ENCODE measurements around the gene ATF7.

Gene ATF7

DNA sequence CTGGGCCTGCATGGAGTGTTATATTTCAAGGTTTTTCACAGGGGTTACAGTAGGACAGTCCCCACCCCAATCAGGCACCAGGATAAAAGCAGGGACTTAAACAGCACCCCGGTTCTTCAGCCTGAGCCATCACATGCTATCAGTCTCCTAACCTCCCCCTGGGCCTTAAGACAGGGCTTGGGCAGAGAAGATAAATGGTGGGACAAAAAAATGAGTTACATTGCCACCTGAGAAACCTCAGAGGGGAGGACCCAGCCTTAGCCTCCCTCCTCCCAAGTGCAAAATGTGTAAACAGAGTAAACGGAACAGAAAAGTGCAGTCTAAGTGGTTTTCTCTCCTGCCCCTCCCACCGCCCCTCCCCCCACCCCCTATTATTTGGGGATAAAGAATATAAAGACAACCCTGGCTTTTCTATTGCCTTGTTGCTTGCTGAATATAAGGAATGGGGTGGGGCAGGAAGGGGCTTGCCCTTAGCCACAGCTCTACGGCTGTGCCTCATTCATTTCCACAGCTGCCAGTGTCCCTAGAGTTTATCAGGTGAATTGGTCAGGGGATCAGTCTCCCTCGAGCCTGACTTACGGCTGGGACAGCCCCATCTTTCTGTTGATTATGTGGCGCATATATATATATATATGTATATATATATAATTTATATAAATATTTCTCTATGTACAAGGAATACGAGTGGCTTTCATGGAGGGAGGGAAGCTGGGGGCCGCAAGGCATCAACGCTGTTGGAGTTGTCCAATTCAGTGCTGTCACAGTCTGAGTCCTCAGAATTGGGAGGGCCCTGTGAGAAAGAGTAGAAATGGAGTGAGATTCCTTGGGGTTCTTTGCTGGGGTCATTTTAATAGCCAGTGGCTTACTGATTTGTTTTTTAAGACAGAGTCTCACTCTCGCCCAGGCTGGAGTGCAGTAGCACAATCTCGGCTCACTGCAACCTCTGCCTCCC lies 145.4 kb downstream of the ATF7 start:
- no peak for DNase-seq

DNA sequence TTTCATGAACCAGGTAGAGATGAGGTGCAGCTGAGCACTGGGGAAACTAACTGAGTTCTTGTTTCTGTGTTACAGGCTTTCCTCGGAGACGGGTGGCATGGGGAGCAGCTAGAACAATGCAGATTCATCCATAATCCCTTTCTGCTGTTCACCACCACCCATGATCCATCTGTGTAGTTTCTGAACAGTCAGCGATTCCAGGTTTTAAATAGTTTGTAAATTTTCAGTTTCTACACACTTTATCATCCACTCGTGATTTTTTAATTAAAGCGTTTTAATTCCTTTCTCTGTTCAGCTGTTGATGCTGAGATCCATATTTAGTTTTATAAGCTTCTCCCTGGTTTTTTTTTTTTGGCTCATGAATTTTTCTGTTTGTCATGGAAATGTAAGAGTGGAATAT lies 146.9 kb downstream of the ATF7 start:
- DNase-seq = no peak

DNA sequence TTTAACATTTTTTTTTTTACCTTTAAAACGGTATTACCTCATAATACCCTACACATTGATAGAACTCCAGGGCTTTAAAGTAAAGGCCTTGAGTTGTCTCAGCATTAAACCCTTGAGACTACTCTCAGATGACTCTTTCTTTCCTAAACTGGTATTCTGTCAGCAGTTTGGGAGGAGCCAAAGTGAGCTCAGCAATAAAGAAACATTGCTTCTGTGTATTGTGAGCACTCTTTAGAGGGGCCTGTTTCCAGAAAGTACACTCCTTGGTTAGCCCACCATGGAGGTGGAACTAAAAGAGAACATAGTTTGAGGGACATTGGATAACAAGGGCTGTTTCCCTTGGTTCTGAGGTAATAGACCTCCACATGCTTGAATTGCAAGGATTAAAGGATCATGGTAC lies 147.3 kb downstream of the ATF7 start:
- DNase-seq = no peak

GRCh38 chr12:53476769-53477209 lies 149.4 kb downstream of the ATF7 start:
- DNase-seq = peak in 1 of 2 experiments; percentile 44

DNA sequence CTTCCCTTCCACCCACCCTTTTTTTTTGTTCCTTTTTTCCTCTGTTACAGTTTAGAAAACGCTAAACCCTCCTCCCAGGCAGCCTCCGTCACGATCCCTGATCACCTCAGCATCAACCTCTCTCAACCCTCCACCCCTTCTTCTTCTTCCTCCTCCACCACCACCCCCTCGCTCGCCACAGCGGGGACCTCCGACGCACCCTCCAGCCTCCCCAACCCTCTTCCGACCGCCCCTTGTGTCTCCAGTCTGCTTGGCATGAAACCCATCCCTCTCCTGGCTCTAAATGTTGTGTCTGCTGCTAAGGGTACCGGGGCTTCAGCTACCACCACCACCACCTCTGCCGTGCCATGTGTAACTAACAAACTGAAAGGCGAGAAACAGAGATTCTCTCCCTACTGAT lies 151.4 kb downstream of the ATF7 start:
- no peak for DNase-seq

DNA sequence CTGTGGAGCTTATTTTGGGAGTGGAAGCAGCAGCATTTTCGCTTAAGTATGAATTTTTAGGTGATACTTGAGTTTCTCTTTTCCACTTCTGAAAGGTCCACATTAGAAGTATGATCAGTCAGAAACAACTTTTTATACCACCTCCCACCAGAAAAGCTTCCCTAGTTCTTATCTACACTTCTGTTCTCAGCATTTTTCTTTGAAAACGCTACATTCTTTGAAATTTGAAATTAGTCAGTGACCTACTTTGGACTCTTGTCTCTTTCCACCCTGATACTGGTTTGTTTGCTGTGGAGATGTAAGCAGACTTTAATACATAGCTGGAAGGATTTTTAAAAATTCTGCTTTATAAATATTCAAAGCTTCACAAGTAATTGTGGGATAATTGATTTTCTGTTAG lies 152.1 kb downstream of the ATF7 start:
- DNase-seq = no peak

DNA sequence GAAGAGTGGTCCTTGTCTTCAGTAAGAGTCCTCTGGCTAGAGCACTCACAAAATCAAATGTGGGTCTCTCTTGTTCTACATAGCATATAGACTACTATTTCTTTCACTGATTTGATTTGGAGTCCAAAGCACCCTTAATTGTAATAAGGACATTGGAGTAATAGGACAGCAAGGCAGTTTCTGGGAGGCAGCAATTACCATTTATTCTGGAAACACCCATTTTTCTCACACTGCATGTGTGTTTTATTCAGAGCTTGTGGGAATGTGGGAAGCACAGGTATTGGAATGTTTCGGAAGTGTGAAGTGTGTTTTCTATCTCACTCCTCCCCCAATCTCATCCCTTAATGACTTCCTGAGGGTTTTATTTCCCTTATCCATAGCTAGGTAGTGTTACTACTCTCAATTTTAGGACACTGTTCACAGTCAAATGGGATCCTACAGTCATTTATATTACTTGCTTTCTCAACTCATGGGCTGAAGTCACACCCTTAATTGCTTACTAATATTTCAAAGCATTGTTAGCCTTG lies 154.1 kb downstream of the ATF7 start:
- DNase-seq = no peak

DNA sequence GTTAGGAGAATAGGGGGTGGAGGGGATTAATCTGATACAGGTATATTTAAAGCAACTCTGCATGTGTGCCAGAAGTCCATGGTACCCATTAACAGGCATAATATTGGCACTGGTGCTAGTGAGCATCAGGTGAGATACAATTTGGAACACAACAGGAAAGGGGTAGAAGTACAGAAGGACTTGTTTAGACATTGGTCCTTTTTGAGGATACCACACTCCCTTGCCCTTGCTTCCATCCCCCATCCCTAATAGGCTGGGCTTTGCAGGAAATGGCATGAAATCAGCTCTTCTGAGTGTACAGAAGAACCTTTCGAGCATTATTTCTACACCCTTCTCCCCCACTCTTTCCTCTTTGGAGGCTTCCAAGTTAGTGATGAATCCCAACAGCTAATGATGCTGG lies 157.9 kb downstream of the ATF7 start:
- DNase-seq = no peak

DNA sequence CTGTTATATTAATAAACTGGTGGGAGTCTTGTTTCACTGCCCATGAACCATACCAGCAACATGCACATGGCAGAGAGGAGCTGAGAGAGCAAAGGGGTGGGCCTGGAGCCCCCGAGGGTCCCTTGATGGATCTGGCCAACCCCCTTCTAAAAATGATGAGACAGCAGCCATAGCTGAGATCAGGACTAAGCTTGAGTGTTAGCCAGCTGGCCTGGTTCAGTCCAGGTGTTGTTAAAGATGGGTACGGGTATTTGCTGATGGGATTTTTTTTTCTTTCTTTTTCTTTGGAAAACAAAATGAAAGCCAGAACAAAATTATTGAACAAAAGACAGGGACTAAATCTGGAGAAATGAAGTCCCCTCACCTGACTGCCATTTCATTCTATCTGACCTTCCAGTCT lies 158.3 kb downstream of the ATF7 start:
- DNase-seq = no peak

DNA sequence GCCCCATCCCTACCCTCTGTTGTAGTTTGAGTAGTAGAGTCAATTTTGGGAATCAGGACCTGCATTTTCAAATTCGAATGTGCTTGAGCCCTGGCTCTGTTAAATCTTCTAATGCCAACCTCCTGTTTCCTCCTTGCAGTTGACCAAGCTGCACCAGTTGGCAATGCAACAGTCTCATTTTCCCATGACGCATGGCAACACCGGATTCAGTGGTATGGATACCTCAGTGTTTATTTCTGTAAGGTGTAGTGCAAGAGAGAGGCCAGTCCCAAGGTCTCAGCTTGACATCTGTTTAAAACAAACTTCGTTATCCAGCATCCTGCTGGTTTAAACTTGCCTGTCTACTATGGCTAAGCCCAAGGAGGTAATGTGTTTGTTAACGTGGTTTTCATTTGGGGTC lies 159.1 kb downstream of the ATF7 start:
- DNase-seq = no peak

GRCh38 chr12:53466640-53467039 lies 159.5 kb downstream of the ATF7 start:
- no peak for DNase-seq

GRCh38 chr12:53465679-53466078 lies 160.5 kb downstream of the ATF7 start:
- no peak for DNase-seq

DNA sequence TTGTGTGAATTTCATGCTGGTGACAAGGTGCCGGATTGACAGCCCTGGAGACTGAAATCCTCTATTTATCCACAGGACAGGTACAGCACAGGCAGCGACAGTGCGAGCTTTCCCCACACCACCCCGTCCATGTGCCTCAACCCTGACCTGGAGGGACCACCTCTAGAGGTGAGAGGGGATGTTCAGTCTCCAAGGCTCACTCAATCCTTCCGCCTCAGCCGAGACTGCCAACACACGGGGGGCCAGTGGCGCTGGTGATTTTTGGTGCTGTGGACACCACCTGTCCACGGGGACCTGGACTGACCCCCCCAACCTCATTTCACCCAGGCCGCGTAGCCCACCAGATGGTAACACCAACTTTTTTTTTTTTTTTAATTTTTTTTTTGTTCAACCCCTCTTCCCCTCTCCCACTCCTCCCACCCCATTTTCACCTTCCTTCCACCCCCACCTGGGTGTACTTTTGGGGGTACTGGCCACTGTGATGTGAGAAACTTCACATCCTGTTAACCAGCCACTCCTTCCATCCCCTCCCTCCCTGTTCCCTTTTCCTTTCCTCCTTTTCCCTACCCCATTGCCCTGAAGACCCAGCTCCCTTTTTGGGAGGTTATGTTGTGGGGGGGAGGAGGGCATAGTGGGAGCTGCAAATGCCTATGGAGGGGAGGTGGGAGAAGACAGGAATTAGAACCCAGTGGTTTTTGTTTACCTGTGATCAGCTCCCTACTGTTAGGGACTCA lies 161.3 kb downstream of the ATF7 start:
- DNase-seq = no peak

GRCh38 chr12:53463802-53464560 lies 162.2 kb downstream of the ATF7 start:
- no peak for DNase-seq

DNA sequence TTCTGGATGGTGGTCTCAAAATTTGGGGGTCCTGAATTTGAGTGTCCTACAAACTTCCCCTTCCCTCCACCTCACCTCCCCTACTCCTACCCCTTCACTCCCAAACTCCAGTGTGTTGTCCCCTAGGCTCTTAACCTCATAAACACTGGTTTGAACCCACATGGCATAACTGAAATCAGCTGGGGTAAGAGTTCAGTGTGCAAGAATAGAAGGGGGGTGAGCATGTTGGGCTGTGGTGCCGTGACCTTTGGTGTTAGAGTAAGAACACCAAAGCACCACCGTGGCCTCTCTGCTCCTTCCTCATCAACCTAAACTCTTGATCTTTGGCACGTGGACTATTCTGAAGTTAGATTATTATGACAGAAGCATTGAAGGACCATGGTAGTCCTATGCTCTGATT lies 163.2 kb downstream of the ATF7 start:
- DNase-seq = no peak

DNA sequence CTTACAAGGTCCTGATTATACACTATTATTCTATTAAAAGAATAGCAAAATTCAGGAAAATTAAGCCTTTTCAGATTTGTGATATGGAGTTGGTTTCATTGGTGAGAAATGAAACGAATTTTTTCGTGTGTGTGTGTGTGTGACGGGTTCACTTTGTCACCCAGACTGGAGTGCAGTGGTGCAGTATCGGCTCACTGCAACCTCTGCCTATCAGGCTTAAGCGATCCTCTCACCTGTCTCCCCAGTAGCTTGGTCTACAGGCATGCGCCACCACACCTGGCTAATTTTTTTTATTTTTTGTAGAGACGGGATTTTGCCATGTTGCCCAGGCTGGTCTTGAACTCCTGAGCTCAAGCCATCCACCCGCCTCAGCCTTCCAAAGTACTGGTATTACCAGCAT lies 164.6 kb downstream of the ATF7 start:
- DNase-seq = no peak

DNA sequence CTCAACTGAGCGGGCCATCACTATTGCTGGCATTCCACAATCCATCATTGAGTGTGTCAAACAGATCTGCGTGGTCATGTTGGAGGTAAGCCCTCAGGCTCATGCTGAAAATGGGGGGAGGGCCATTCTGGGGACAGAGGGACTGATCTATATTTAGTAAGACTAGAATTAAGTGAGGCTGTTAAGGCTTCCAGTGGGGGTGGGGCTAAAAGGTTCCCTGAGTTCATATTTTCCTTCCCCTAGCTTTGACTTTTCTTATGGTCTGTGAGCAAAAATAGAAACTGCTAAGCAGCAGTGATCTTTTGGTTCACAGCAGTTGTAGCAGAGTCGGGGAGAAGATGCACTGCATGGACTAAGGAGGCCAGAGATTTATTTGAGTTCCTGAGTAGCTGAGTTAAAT lies 165.1 kb downstream of the ATF7 start:
- DNase-seq = no peak

GRCh38 chr12:53459097-53459496 lies 167.1 kb downstream of the ATF7 start:
- no peak for DNase-seq

Data from SW 1271 (cell line).